HepG2 (cell line): Measurements from ENCODE around the gene RAP1GAP2. TPM values are rescaled to one million over a fixed set of nuclear protein-coding genes. Genes with fewer than 3 reads are reported as not detected.
A peak's percentile ranks its signal among the peaks of the same experiment; 100 is the strongest.

ENCODE experiments used
- BATF2 ChIP-seq: sonication (generic); formaldehyde crosslinking; IDR thresholded peaks from 2 replicates; pipeline ENCODE4 v1.8.0; 2022; ENCODE audit warnings: mild to moderate bottlenecking, missing genetic modification reagents, moderate library complexity
- CREBL2 ChIP-seq: sonication (generic); formaldehyde crosslinking; IDR thresholded peaks from 2 replicates; pipeline ENCODE4 v1.8.1; 2023; ENCODE audit warnings: missing genetic modification reagents, mild to moderate bottlenecking, borderline replicate concordance
- HDAC1 ChIP-seq: sonication (generic); formaldehyde crosslinking; IDR thresholded peaks from 2 replicates; pipeline ENCODE4 v1.5.1; 2020; ENCODE audit warnings: mild to moderate bottlenecking, missing genetic modification reagents
- HDAC2 ChIP-seq: sonication (generic); formaldehyde crosslinking; IDR thresholded peaks from 2 replicates; pipeline ENCODE4 v1.4.0; 2020; ENCODE audit warnings: missing genetic modification reagents
- IKZF1 ChIP-seq: fragments of 450-650 bp; IDR thresholded peaks from 2 replicates; pipeline ENCODE4 v1.7.1; 2016
- KMT2A ChIP-seq: sonication (generic); formaldehyde crosslinking; IDR thresholded peaks from 2 replicates; pipeline ENCODE4 v1.4.0; 2020; ENCODE audit warnings: missing genetic modification reagents
- MIXL1 ChIP-seq: IDR thresholded peaks from 2 replicates; pipeline ENCODE4 v1.6.1; 2016
- MTA3 ChIP-seq: sonication (generic); formaldehyde crosslinking; IDR thresholded peaks from 2 replicates; pipeline ENCODE4 v1.4.0; 2020; ENCODE audit warnings: missing genetic modification reagents
- RFX3 ChIP-seq: IDR thresholded peaks from 2 replicates; pipeline ENCODE4 v1.6.1; 2016; ENCODE audit warnings: missing biosample characterization, missing genetic modification reagents
- SMARCC2 ChIP-seq: fragments of 450-650 bp; IDR thresholded peaks from 2 replicates; pipeline ENCODE4 v1.6.1; 2017; ENCODE audit warnings: antibody characterized with exemption, mild to moderate bottlenecking
- THRA ChIP-seq: sonication (generic); formaldehyde crosslinking; IDR thresholded peaks from 2 replicates; pipeline ENCODE4 v1.4.0; 2020; ENCODE audit warnings: missing genetic modification reagents, borderline replicate concordance
- ZNF280D ChIP-seq: sonication (generic); formaldehyde crosslinking; IDR thresholded peaks from 2 replicates; pipeline ENCODE4 v1.5.1; 2020; ENCODE audit warnings: mild to moderate bottlenecking, missing genetic modification reagents
- ZNF318 ChIP-seq: sonication (generic); formaldehyde crosslinking; IDR thresholded peaks from 2 replicates; pipeline ENCODE4 v1.4.0; 2020; ENCODE audit warnings: mild to moderate bottlenecking, missing genetic modification reagents
- ZNF362 ChIP-seq: sonication (generic); formaldehyde crosslinking; IDR thresholded peaks from 2 replicates; pipeline ENCODE4 v1.4.0; 2020; ENCODE audit warnings: missing genetic modification reagents, mild to moderate bottlenecking, borderline replicate concordance
- ZNF546 ChIP-seq: sonication (generic); formaldehyde crosslinking; conservative IDR thresholded peaks from 2 replicates; pipeline ENCODE4 v1.8.1; 2023; ENCODE audit warnings: mild to moderate bottlenecking, missing genetic modification reagents
- ZSCAN9 ChIP-seq: IDR thresholded peaks from 2 replicates; pipeline ENCODE4 v1.6.1; 2016; ENCODE audit warnings: borderline replicate concordance
- polyA plus RNA-seq, 8 experiments: library from polyadenylated mRNA; depleted of rRNA in 3 of 8; stranded (reverse) in 7 of 8; unstranded in 1 of 8; fragments of >200 nt; fragmentation: Illumina TruSeq in 4 of 8; extraction: Trizol in 4 of 8; gene quantifications; 2 replicates each; pipeline versions ENCODE4 v1.2.1 to v1.2.3, GENCODE V29; 2011 to 2016; ENCODE audit warnings: low read depth in 4 of 8, missing spikeins in 1 of 8, mixed read lengths in 1 of 8; ENCODE audit not compliant: insufficient read depth in 1 of 8
- total RNA-seq, 5 experiments: library from RNA; depleted of rRNA; stranded (reverse); fragments of >200 nt; fragmentation: Illumina TruSeq; extraction: Trizol; gene quantifications; 2 replicates each; pipeline ENCODE4 v1.2.3, GENCODE V29; 2016; ENCODE audit warnings: low read depth in 1 of 5

Gene RAP1GAP2
- total and polyA plus RNA-seq, 2 of the 13 experiments (the other 11 are each of a cell fraction or from before 2014, with no cell fraction given) = 10.9 to 12.0 TPM

GRCh38 chr17:2749784-2750181 lies 46.5 kb upstream of the RAP1GAP2 start (continued):
- no peak for TF ChIP-seq SMARCC2
- peak; percentile 80 for TF ChIP-seq MIXL1 (CRISPR knock-in tag)
- peak; percentile 72; the same call in 1 of the 2 replicates for TF ChIP-seq ZNF318 (CRISPR knock-in tag)
- no peak for TF ChIP-seq IKZF1
- TF ChIP-seq ZNF362 = peak; percentile 56; the same call in 1 of the 2 replicates
- no peak for TF ChIP-seq RFX3 (CRISPR knock-in tag)
- TF ChIP-seq KMT2A (CRISPR knock-in tag) = peak; percentile 73
- TF ChIP-seq ZNF546 = peak; percentile 98
- TF ChIP-seq CREBL2 (CRISPR knock-in tag) = peak; percentile 95; the same call in 1 of the 2 replicates
- peak; percentile 90 for TF ChIP-seq HDAC1 (CRISPR knock-in tag)
- peak; percentile 91 for TF ChIP-seq HDAC2
- TF ChIP-seq ZSCAN9 = peak; percentile 99
- peak; percentile 81 for TF ChIP-seq ZNF280D
- TF ChIP-seq MTA3 = no peak
- peak; percentile 93 for TF ChIP-seq THRA
- peak; percentile 95 for TF ChIP-seq BATF2
